Measurements from ENCODE around the gene POLR2M. TPM values are rescaled to one million over a fixed set of nuclear protein-coding genes. Genes with fewer than 3 reads are reported as not detected.

Gene POLR2M
- total and polyA plus RNA-seq, 2 donors (not counting 1 experiment from before 2014, with no cell fraction given): 17.0 to 67.4 TPM

DNA sequence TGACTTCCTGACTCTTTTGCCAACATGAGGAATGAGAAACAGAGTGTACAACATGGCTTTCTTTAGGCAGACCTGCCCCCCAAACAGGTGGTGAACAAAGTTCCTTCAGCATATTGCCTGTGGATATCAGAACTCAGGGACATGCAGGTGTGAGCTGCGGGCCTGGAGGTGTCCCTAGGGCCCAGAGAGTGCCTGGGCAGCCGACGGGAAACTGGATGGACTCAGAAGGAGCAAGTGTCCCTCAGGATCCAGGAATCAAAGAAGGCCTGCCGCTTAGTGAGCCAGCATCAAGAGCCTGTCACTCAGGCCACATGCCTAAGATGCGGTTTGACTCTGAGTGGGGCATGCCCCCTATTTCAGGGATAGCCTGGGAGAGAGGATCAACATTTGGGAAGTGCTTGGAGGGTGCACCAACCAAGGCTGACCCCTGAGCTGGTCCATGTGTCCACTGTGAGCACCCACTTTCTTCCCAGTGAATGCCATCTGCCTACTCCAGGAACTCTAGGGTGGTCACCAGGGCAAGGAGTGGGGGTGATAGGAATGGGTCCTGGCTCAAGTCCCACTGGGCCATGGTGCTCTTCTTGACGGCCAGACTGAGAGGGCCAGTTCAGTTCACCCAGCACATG is 16.1 kb upstream of the POLR2M start:
- H3K79me2 ChIP-seq (ENCODE audit: control insufficient read depth, insufficient read depth, low read length): no peaks in the 10 kb centered on the region
- no peaks in the 10 kb centered on the region for H3K4me1 Mint-ChIP-seq
- no peaks in the 10 kb centered on the region for H3K36me3 ChIP-seq (replicated peaks in 1 of 2; ENCODE audit: control extremely low read depth in 1 of 2, control insufficient read depth in 1 of 2, extremely low read depth in 1 of 2, insufficient read depth in 2 of 2, low read length in 1 of 2)
- POLR2A ChIA-PET: no interaction called here
- H3K4me3 Mint-ChIP-seq: no peak overlapping the region
- H3K27me3 ChIP-seq (replicated peaks in 1 of 4; ENCODE audit: control extremely low read depth in 1 of 4, control insufficient read depth in 3 of 4, insufficient read depth in 4 of 4, low read length in 3 of 4): peaks cover 0 to 3% (median 0%) of the 10 kb centered on the region in 4 experiments
- intact Hi-C loops (cut with micrococcal nuclease): no loop called here
- peaks cover 17% of the 10 kb centered on the region for H3K27me3 Mint-ChIP-seq
- TF ChIP-seq EZH2 (IDR thresholded peaks at IDR 0.05; ENCODE audit: borderline replicate concordance, insufficient read depth, low read depth, low read length, poor library complexity, severe bottlenecking): no peak
- TF ChIP-seq, protein P1, sequence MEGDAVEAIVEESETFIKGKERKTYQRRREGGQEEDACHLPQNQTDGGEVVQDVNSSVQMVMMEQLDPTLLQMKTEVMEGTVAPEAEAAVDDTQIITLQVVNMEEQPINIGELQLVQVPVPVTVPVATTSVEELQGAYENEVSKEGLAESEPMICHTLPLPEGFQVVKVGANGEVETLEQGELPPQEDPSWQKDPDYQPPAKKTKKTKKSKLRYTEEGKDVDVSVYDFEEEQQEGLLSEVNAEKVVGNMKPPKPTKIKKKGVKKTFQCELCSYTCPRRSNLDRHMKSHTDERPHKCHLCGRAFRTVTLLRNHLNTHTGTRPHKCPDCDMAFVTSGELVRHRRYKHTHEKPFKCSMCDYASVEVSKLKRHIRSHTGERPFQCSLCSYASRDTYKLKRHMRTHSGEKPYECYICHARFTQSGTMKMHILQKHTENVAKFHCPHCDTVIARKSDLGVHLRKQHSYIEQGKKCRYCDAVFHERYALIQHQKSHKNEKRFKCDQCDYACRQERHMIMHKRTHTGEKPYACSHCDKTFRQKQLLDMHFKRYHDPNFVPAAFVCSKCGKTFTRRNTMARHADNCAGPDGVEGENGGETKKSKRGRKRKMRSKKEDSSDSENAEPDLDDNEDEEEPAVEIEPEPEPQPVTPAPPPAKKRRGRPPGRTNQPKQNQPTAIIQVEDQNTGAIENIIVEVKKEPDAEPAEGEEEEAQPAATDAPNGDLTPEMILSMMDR (IDR thresholded peaks at IDR 0.05): no peak
- ATAC-seq (ENCODE audit: low read depth): no peak
- H3K4me2 ChIP-seq (replicated peaks; ENCODE audit: low read depth, low read length, poor library complexity, severe bottlenecking): no peak overlapping the region
- H3K27ac Mint-ChIP-seq: no peak overlapping the region
- CTCF ChIA-PET: no interaction called here
- no peak overlapping the region for H3K27ac ChIP-seq (ENCODE audit: low read length in 2 of 2)
- peaks cover 0 to 1% (median 0%) of the 10 kb centered on the region in 3 donors for H3K9me3 ChIP-seq (ENCODE audit: control extremely low read depth in 1 of 3, control insufficient read depth in 2 of 3, insufficient read depth in 1 of 3, low read length in 2 of 3)
- no peaks in the 10 kb centered on the region for H4K20me1 ChIP-seq (ENCODE audit: control insufficient read depth, insufficient read depth, low read length, poor library complexity, severe bottlenecking)
- H3K9ac ChIP-seq (ENCODE audit: low read length): no peak overlapping the region
- no peaks in the 10 kb centered on the region for H3K9me3 Mint-ChIP-seq (ENCODE audit: insufficient read depth)
- H3K4me3 ChIP-seq (ENCODE audit: control extremely low read depth in 1 of 5, extremely low read depth in 1 of 5, insufficient read depth in 1 of 5, low read depth in 2 of 5, low read length in 4 of 5): no peak overlapping the region
- WGBS (ENCODE audit: insufficient coverage): 90% methylated on average over 6 of the region's 6 CpGs
- H3K4me1 ChIP-seq (ENCODE audit: control insufficient read depth in 2 of 2, insufficient read depth in 2 of 2, low read length in 2 of 2): no peaks in the 10 kb centered on the region
- no peak overlapping the region for H2AFZ ChIP-seq (ENCODE audit: insufficient read depth, low read depth, low read length, poor library complexity, severe bottlenecking)
- no peak for DNase-seq

DNA sequence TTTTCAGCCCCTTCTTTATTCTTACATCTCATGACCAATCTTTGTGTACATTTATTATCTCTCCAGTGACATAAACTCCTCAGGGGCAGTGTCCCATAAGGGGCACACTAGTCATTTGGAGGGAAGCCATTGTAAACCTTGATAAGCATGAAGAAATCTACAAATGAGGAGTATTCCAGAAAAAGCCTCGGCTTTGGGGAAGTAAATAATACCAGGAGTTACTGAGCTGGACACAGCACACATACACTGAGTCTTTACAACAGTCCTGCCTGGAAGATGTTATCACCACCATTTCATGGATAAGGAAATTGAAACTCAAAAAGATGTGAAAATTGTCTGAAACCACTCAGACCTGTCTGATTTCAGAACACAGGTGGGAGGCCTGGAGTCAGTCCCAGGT is 15.4 kb upstream of the POLR2M start:
- Histone ChIP-seq H3K9me3 (ENCODE audit: control extremely low read depth in 1 of 3, control insufficient read depth in 2 of 3, insufficient read depth in 1 of 3, low read length in 2 of 3) (peaks cover 0 to 1% (median 0%) of the 10 kb centered on the region in 3 donors), H3K4me2 (replicated peaks; ENCODE audit: low read depth, low read length, poor library complexity, severe bottlenecking) (no peak overlapping the region), H2AFZ (ENCODE audit: insufficient read depth, low read depth, low read length, poor library complexity, severe bottlenecking) (no peak overlapping the region), H3K9ac (ENCODE audit: low read length) (no peak overlapping the region), H3K79me2 (ENCODE audit: control insufficient read depth, insufficient read depth, low read length) (no peaks in the 10 kb centered on the region), H3K4me1 (ENCODE audit: control insufficient read depth in 2 of 2, insufficient read depth in 2 of 2, low read length in 2 of 2) (no peaks in the 10 kb centered on the region), H3K36me3 (replicated peaks in 1 of 2; ENCODE audit: control extremely low read depth in 1 of 2, control insufficient read depth in 1 of 2, extremely low read depth in 1 of 2, insufficient read depth in 2 of 2, low read length in 1 of 2) (no peaks in the 10 kb centered on the region), H4K20me1 (ENCODE audit: control insufficient read depth, insufficient read depth, low read length, poor library complexity, severe bottlenecking) (no peaks in the 10 kb centered on the region), H3K27ac (ENCODE audit: low read length in 2 of 2) (no peak overlapping the region), H3K27me3 (replicated peaks in 1 of 4; ENCODE audit: control extremely low read depth in 1 of 4, control insufficient read depth in 3 of 4, insufficient read depth in 4 of 4, low read length in 3 of 4) (peaks cover 0 to 3% (median 0%) of the 10 kb centered on the region in 4 experiments), H3K4me3 (ENCODE audit: control extremely low read depth in 1 of 5, extremely low read depth in 1 of 5, insufficient read depth in 1 of 5, low read depth in 2 of 5, low read length in 4 of 5) (no peak overlapping the region)
- Mint-ChIP-seq H3K27me3 (peaks cover 21% of the 10 kb centered on the region), H3K9me3 (ENCODE audit: insufficient read depth) (no peaks in the 10 kb centered on the region), H3K4me1 (no peaks in the 10 kb centered on the region), H3K4me3 (no peak overlapping the region), H3K27ac (no peak overlapping the region)
- intact Hi-C loops (cut with micrococcal nuclease): no loop called here
- no peak for DNase-seq
- ChIA-PET CTCF (no interaction called here), POLR2A (no interaction called here)
- WGBS (ENCODE audit: insufficient coverage): no CpG with 5 or more reads among the region's 1 CpG
- no peak for ATAC-seq (ENCODE audit: low read depth)
- TF ChIP-seq EZH2 (IDR thresholded peaks at IDR 0.05; ENCODE audit: borderline replicate concordance, insufficient read depth, low read depth, low read length, poor library complexity, severe bottlenecking): no peak

All from B cell (primary cell).